ENCODE measurements around the gene PPP2R3B.
A peak's percentile ranks its signal among the peaks of the same experiment; 100 is the strongest.

PPP2R3B gene

DNA sequence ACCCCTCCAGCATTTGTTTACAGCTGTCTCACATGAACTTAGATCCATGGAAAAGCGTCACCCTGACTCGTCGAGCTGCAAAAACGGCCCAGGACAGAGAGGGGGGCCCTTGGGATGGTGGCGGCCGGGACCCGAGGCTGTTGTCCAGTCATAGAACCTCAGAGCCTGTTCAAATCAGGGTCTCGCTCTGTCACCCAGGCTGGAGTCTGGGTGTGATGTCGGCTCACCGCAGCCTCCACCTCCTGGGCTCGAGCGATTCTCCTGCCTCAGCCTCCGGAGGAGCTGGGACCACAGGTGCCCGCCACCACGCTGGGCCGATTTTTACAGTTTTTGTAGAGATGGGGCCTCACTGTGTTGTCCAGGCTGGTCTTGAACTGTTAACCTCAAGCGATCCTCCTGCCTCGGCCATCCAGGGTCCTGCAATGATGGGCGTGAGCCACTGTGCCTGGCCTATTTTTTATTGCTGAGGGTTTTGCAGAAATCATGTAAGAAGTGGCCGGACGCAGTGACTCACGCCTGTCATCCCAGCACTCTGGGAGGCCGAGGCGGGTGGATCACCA lies 42.6 kb upstream of the PPP2R3B start:
- no peak for DNase-seq (ENCODE audit: low spot score)
- no peak overlapping the region for H3K4me3 ChIP-seq (ENCODE audit: low read length in 2 of 2)
- peaks cover 0 to 8% (median 5%) of the 10 kb centered on the region in 3 experiments for H3K27me3 ChIP-seq (ENCODE audit: control insufficient read depth in 3 of 3, insufficient read depth in 3 of 3, low read depth in 1 of 3, low read length in 3 of 3)
- H3K4ac ChIP-seq (ENCODE audit: low read length), result no peak overlapping the region
- H4K91ac ChIP-seq (ENCODE audit: low read depth, low read length, poor library complexity), result no peak overlapping the region
- H3K27ac ChIP-seq (replicated peaks; ENCODE audit: low read length), result no peak overlapping the region
- no peak overlapping the region for H3K23ac ChIP-seq (ENCODE audit: low read depth, low read length, poor library complexity)
- H3K9ac ChIP-seq (ENCODE audit: low read depth, low read length, poor library complexity), result peak overlapping the region; percentile 55
- H2BK120ac ChIP-seq (ENCODE audit: low read depth, low read length), result no peak overlapping the region
- no peak overlapping the region for H2BK5ac ChIP-seq (ENCODE audit: low read length)
- H3K18ac ChIP-seq (ENCODE audit: low read length), result peak overlapping the region; percentile 27
- no peak overlapping the region for H2AFZ ChIP-seq (ENCODE audit: low read length)
- H2AK5ac ChIP-seq (ENCODE audit: low read depth, low read length), result no peak overlapping the region
- H3K36me3 ChIP-seq (replicated peaks in 1 of 2; ENCODE audit: control insufficient read depth in 2 of 2, insufficient read depth in 2 of 2, low read length in 2 of 2), result no peaks in the 10 kb centered on the region
- no CpG with 5 or more reads among the region's 24 CpGs for WGBS, 2 donors (ENCODE audit: extremely low coverage in 2 of 2, insufficient read length in 2 of 2, insufficient replicate concordance in 1 of 2)
- no peak overlapping the region for H2BK12ac ChIP-seq (ENCODE audit: low read length)
- H3K79me1 ChIP-seq (ENCODE audit: low read depth, low read length), result peaks cover 3% of the 10 kb centered on the region
- no peak overlapping the region for H3K4me2 ChIP-seq (ENCODE audit: insufficient read depth, low read length, poor library complexity, severe bottlenecking)
- H4K8ac ChIP-seq (ENCODE audit: low read depth, low read length), result no peak overlapping the region
- H3K9me3 ChIP-seq (replicated peaks in 1 of 2; ENCODE audit: control insufficient read depth in 2 of 2, insufficient read depth in 1 of 2, low read depth in 1 of 2, low read length in 2 of 2), result peaks cover 1 to 3% of the 10 kb centered on the region in 2 donors
- peak overlapping the region; percentile 33 for H2BK15ac ChIP-seq (ENCODE audit: low read length)
- H3K4me1 ChIP-seq (ENCODE audit: control insufficient read depth in 2 of 2, insufficient read depth in 1 of 2, low read depth in 1 of 2, low read length in 2 of 2), result no peaks in the 10 kb centered on the region
- no peak overlapping the region for H3K14ac ChIP-seq (ENCODE audit: low read length)

DNA sequence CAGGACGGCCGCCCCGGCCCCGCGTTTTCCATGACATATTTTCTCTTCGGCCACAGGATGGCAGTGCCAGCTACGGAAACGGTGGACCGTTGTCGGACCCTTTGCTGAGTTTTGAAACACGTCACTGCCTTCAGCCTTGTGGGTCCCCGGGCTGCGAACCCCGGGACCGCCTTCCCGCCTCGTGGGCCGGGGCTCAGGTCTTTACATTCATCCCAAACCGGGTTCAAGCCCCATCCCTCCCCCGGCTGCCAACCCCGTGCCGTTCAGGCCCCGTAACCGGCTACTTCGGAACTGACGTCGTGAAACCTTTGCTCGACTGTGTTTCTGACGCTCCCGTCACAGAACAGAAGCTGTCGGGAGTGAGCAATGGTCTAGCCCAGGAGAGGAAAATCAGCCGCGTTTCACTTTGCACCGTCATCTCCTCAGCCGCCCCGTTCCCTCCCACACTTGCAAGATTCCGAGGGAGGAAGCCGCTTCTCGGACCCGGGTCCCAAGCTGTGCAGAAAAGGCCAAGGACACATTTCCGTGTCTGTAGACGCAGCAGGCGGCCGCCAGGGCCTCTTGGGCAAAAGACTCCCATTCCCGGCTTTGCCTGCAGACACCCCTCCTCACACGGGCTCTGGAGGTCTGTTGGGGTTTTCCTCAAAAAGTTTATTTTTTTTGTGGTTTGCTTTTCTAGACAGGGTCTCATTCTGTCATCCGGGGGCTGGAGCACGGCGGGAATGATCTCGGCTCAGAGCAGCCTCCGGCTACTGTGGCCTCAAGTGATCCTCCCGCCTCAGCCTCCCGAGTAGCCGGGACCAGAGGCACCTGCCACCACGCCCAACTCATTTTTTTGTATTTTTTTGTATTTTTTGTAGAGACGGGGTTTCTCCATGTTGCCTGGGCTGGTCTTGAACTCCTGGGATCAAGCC lies 41.4 kb upstream of the PPP2R3B start:
- no peak overlapping the region for H2AK5ac ChIP-seq (ENCODE audit: low read depth, low read length)
- H3K4me2 ChIP-seq (ENCODE audit: insufficient read depth, low read length, poor library complexity, severe bottlenecking), result peak overlapping the region; percentile 91
- no peaks in the 10 kb centered on the region for H3K36me3 ChIP-seq (replicated peaks in 1 of 2; ENCODE audit: control insufficient read depth in 2 of 2, insufficient read depth in 2 of 2, low read length in 2 of 2)
- peak; percentile 50 for DNase-seq (ENCODE audit: low spot score)
- peak overlapping the region; percentile 87 for H2AFZ ChIP-seq (ENCODE audit: low read length)
- H3K14ac ChIP-seq (ENCODE audit: low read length), result no peak overlapping the region
- no peak overlapping the region for H2BK5ac ChIP-seq (ENCODE audit: low read length)
- no peak overlapping the region for H3K27ac ChIP-seq (replicated peaks; ENCODE audit: low read length)
- H3K4me3 ChIP-seq (ENCODE audit: low read length in 2 of 2), result peak overlapping the region in 1 of 2 donors; percentile 72
- H3K18ac ChIP-seq (ENCODE audit: low read length), result peak overlapping the region; percentile 85
- H3K79me1 ChIP-seq (ENCODE audit: low read depth, low read length), result peaks cover 3% of the 10 kb centered on the region
- H2BK15ac ChIP-seq (ENCODE audit: low read length), result peak overlapping the region; percentile 13
- WGBS, 2 donors (ENCODE audit: extremely low coverage in 2 of 2, insufficient read length in 2 of 2, insufficient replicate concordance in 1 of 2), result no CpG with 5 or more reads among the region's 56 CpGs
- no peak overlapping the region for H4K8ac ChIP-seq (ENCODE audit: low read depth, low read length)
- no peak overlapping the region for H3K4ac ChIP-seq (ENCODE audit: low read length)
- H3K4me1 ChIP-seq (ENCODE audit: control insufficient read depth in 2 of 2, insufficient read depth in 1 of 2, low read depth in 1 of 2, low read length in 2 of 2), result no peaks in the 10 kb centered on the region
- peaks cover 0 to 8% (median 5%) of the 10 kb centered on the region in 3 experiments for H3K27me3 ChIP-seq (ENCODE audit: control insufficient read depth in 3 of 3, insufficient read depth in 3 of 3, low read depth in 1 of 3, low read length in 3 of 3)
- peaks cover 3% of the 10 kb centered on the region in 2 donors for H3K9me3 ChIP-seq (replicated peaks in 1 of 2; ENCODE audit: control insufficient read depth in 2 of 2, insufficient read depth in 1 of 2, low read depth in 1 of 2, low read length in 2 of 2)
- no peak overlapping the region for H3K9ac ChIP-seq (ENCODE audit: low read depth, low read length, poor library complexity)
- no peak overlapping the region for H2BK120ac ChIP-seq (ENCODE audit: low read depth, low read length)
- no peak overlapping the region for H4K91ac ChIP-seq (ENCODE audit: low read depth, low read length, poor library complexity)
- H2BK12ac ChIP-seq (ENCODE audit: low read length), result no peak overlapping the region
- no peak overlapping the region for H3K23ac ChIP-seq (ENCODE audit: low read depth, low read length, poor library complexity)

DNA sequence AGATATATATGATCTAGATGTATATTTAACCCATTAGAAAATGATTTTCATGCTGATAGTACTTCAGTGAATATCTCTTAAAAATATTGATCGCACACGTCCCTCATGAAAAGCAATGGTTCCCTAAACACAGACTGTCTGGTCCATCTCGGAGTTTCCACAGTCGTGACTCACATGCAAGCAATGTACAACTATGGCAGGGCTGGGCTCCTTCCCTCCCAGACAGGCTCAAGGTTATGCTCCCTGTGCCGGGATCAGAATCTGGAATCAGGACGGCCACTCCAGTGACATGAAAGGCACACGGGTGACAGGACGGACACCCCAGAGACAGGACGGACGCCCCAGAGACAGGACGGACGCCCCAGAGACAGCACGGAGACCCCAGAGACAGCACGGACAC lies 40.2 kb upstream of the PPP2R3B start:
- Histone ChIP-seq H3K4me2 (ENCODE audit: insufficient read depth, low read length, poor library complexity, severe bottlenecking) (no peak overlapping the region), H3K23ac (ENCODE audit: low read depth, low read length, poor library complexity) (no peak overlapping the region), H2AFZ (ENCODE audit: low read length) (peak overlapping the region; percentile 87), H2BK15ac (ENCODE audit: low read length) (peak overlapping the region; percentile 83), H2BK12ac (ENCODE audit: low read length) (peak overlapping the region; percentile 28), H3K79me1 (ENCODE audit: low read depth, low read length) (peaks cover 3% of the 10 kb centered on the region), H3K9ac (ENCODE audit: low read depth, low read length, poor library complexity) (no peak overlapping the region), H3K4ac (ENCODE audit: low read length) (no peak overlapping the region), H3K36me3 (replicated peaks in 1 of 2; ENCODE audit: control insufficient read depth in 2 of 2, insufficient read depth in 2 of 2, low read length in 2 of 2) (no peaks in the 10 kb centered on the region), H3K27me3 (ENCODE audit: control insufficient read depth in 3 of 3, insufficient read depth in 3 of 3, low read depth in 1 of 3, low read length in 3 of 3) (peaks cover 0 to 5% (median 0%) of the 10 kb centered on the region in 3 experiments), H3K4me1 (ENCODE audit: control insufficient read depth in 2 of 2, insufficient read depth in 1 of 2, low read depth in 1 of 2, low read length in 2 of 2) (no peaks in the 10 kb centered on the region), H3K4me3 (ENCODE audit: low read length in 2 of 2) (no peak overlapping the region), H2BK5ac (ENCODE audit: low read length) (no peak overlapping the region), H4K8ac (ENCODE audit: low read depth, low read length) (no peak overlapping the region), H3K14ac (ENCODE audit: low read length) (no peak overlapping the region), H4K91ac (ENCODE audit: low read depth, low read length, poor library complexity) (no peak overlapping the region), H3K9me3 (replicated peaks in 1 of 2; ENCODE audit: control insufficient read depth in 2 of 2, insufficient read depth in 1 of 2, low read depth in 1 of 2, low read length in 2 of 2) (peaks cover 0 to 3% of the 10 kb centered on the region in 2 donors), H3K18ac (ENCODE audit: low read length) (peak overlapping the region; percentile 72), H2AK5ac (ENCODE audit: low read depth, low read length) (peak overlapping the region; percentile 27), H2BK120ac (ENCODE audit: low read depth, low read length) (no peak overlapping the region), H3K27ac (replicated peaks; ENCODE audit: low read length) (no peak overlapping the region)
- WGBS, 2 donors (ENCODE audit: extremely low coverage in 2 of 2, insufficient read length in 2 of 2, insufficient replicate concordance in 1 of 2), result no CpG with 5 or more reads among the region's 14 CpGs
- no peak for DNase-seq (ENCODE audit: low spot score)

DNA sequence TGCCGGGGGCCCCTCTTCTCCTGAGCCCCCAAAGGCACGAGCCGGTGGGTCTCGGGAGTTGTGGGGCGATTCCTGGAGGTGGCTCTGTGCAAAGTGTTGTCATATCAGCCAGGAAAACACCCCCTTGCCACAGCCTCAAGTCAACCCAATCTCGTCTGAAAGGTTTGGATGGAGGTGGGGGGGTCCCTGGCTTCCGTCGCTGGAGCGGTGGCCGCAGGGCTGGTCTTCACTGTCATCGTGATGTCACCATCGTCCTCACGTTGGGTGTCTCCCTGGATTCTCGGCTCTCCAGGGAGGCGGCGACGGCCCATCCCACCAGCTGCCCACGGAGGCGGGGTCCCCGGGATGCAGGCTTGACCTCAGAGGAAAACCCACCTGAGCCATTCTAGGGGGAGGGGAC lies 38.3 kb upstream of the PPP2R3B start:
- Histone ChIP-seq H2AK5ac (ENCODE audit: low read depth, low read length) (peak overlapping the region; percentile 43), H2BK120ac (ENCODE audit: low read depth, low read length) (no peak overlapping the region), H3K36me3 (replicated peaks in 1 of 2; ENCODE audit: control insufficient read depth in 2 of 2, insufficient read depth in 2 of 2, low read length in 2 of 2) (no peaks in the 10 kb centered on the region), H3K23ac (ENCODE audit: low read depth, low read length, poor library complexity) (no peak overlapping the region), H2BK15ac (ENCODE audit: low read length) (no peak overlapping the region), H3K9me3 (replicated peaks in 1 of 2; ENCODE audit: control insufficient read depth in 2 of 2, insufficient read depth in 1 of 2, low read depth in 1 of 2, low read length in 2 of 2) (peaks cover 0 to 3% of the 10 kb centered on the region in 2 donors), H3K79me1 (ENCODE audit: low read depth, low read length) (no peaks in the 10 kb centered on the region), H3K4me1 (ENCODE audit: control insufficient read depth in 2 of 2, insufficient read depth in 1 of 2, low read depth in 1 of 2, low read length in 2 of 2) (no peaks in the 10 kb centered on the region), H3K4ac (ENCODE audit: low read length) (no peak overlapping the region), H3K14ac (ENCODE audit: low read length) (no peak overlapping the region), H3K4me3 (ENCODE audit: low read length in 2 of 2) (no peak overlapping the region), H2AFZ (ENCODE audit: low read length) (no peak overlapping the region), H4K8ac (ENCODE audit: low read depth, low read length) (no peak overlapping the region), H3K18ac (ENCODE audit: low read length) (peak overlapping the region; percentile 24), H3K27me3 (ENCODE audit: control insufficient read depth in 3 of 3, insufficient read depth in 3 of 3, low read depth in 1 of 3, low read length in 3 of 3) (peaks cover 0 to 5% (median 0%) of the 10 kb centered on the region in 3 experiments), H2BK12ac (ENCODE audit: low read length) (no peak overlapping the region), H3K9ac (ENCODE audit: low read depth, low read length, poor library complexity) (no peak overlapping the region), H4K91ac (ENCODE audit: low read depth, low read length, poor library complexity) (no peak overlapping the region), H2BK5ac (ENCODE audit: low read length) (no peak overlapping the region), H3K4me2 (ENCODE audit: insufficient read depth, low read length, poor library complexity, severe bottlenecking) (no peak overlapping the region), H3K27ac (replicated peaks; ENCODE audit: low read length) (no peak overlapping the region)
- DNase-seq (ENCODE audit: low spot score), result no peak
- no CpG with 5 or more reads among the region's 20 CpGs for WGBS, 2 donors (ENCODE audit: extremely low coverage in 2 of 2, insufficient read length in 2 of 2, insufficient replicate concordance in 1 of 2)

Data from neuronal stem cell (in vitro differentiated cells).